GM12801 (cell line): Measurements from ENCODE around the gene DOC2A.

ENCODE experiments used
- TF ChIP-seq, protein P1 (sequence below): IDR thresholded peaks from one replicate; pipeline ENCODE4 v1.5.1; 2011; ENCODE audit warnings: control low read depth; ENCODE audit not compliant: insufficient read length; ENCODE audit errors: extremely low read depth

The DOC2A gene

DNA sequence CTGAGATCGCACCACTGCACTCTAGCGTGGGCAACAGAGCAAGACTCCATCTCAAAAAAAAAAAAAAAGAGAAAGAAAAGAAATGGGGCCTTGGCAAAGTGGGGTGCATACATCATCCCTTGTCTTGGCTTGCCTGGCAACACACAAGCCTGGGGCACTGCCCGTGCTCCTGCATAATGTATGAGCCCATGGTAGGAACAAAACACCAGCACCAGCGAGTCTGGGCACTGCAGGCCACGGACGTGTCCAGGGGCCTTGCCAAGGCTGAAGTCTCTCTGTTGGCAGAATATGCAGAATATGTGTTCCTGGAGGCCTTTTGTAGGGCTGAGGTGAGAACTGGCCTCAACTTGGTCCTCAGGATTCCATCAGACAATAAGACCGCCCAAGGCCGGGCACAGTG lies 39.0 kb upstream of the DOC2A start:
- TF ChIP-seq, protein P1, sequence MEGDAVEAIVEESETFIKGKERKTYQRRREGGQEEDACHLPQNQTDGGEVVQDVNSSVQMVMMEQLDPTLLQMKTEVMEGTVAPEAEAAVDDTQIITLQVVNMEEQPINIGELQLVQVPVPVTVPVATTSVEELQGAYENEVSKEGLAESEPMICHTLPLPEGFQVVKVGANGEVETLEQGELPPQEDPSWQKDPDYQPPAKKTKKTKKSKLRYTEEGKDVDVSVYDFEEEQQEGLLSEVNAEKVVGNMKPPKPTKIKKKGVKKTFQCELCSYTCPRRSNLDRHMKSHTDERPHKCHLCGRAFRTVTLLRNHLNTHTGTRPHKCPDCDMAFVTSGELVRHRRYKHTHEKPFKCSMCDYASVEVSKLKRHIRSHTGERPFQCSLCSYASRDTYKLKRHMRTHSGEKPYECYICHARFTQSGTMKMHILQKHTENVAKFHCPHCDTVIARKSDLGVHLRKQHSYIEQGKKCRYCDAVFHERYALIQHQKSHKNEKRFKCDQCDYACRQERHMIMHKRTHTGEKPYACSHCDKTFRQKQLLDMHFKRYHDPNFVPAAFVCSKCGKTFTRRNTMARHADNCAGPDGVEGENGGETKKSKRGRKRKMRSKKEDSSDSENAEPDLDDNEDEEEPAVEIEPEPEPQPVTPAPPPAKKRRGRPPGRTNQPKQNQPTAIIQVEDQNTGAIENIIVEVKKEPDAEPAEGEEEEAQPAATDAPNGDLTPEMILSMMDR: no peak

DNA sequence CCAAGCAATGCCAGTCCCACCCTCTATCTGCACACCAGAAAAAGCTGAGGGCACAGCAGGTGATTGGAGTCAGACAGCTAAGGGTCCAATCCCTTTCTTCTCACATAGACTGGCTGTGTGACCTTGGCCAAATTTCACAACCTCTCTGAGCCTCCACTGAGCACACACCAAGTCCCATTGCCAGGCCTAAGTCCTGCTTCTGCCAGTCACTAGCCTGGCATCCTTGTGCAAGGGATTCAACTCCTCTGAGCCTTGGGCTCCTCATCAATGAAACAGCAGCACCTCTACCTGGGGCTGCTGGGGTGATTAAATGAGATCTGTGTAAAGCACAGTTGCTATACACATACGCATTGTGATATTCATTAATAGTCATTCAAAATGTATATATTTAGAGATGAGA lies 35.8 kb upstream of the DOC2A start:
- TF ChIP-seq, protein P1: no peak

DNA sequence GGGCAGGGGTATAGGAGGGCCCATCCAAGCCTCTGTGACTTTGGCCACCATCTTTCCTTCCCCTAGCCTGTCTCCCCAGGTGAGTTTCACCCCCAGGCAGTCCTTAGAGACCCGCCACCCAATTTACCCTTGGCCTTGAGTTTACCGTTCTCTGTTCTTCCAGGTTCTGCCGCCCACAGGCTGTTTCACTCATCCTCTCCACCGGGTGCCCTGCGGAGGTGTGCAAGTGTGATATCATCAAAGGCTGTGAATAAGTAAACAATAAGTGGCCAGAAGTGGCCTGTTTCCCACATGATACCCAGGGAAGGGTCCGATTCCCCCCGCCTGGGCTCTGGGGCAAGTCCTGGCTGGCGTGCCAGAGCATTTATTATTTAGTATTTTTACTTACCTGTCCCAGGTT lies 35.4 kb upstream of the DOC2A start:
- TF ChIP-seq, protein P1: no peak

DNA sequence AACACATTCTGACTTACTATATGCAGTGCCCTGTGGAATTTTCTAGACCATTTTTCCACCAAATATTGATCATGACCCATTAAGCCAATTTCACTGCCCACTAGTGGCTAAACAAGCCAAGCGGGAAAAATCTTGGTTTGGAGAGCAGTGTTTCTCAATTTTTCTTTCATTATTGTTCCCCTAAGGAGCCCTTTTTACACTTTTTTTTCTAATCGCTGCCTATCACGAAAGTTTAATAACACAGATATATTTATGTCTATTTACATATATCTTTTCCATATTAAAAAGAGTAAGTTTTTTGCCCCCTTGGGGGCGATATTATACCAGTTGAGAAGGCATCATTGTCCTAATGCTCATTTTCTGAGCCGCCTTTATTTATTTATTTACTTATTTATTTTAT lies 31.0 kb upstream of the DOC2A start:
- TF ChIP-seq, protein P1: no peak

DNA sequence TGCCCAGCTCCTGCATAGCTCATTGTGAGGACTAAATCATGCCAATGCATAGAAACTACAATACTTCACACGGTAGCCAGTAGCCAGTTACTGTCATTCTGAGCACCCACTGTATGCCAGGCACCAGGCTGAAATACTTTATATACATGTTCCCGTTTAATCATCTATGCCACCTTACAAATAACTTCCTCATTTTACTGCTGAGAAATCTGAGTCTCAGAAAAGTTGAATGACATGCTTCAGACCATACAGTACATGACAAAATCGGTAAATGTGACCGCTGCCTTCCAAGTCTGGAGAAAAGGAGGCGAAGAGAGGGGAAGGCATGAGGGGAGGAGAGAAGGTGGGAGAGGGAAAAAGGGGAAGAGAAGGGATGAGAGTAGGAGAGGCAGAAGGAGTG lies 29.4 kb upstream of the DOC2A start:
- TF ChIP-seq, protein P1: no peak

DNA sequence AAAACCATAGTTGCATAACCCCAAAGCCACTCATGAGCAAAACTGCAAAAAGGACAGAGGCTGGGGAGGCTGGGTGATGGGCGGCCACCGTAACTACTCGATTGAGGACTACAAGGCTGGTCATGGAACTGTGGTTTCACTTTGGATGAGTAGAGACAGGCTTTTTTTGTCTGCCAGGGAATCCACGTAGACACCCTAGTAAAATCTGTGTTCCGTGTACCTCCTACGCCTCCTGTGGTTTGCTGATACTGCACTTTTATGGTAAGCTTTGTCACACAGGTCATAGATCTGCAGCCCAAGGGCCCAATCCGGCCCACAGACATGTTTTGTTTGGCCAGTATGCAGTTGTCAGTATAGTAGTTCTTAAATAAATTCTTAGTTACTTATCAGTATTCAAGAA lies 22.4 kb upstream of the DOC2A start:
- TF ChIP-seq, protein P1: no peak

DNA sequence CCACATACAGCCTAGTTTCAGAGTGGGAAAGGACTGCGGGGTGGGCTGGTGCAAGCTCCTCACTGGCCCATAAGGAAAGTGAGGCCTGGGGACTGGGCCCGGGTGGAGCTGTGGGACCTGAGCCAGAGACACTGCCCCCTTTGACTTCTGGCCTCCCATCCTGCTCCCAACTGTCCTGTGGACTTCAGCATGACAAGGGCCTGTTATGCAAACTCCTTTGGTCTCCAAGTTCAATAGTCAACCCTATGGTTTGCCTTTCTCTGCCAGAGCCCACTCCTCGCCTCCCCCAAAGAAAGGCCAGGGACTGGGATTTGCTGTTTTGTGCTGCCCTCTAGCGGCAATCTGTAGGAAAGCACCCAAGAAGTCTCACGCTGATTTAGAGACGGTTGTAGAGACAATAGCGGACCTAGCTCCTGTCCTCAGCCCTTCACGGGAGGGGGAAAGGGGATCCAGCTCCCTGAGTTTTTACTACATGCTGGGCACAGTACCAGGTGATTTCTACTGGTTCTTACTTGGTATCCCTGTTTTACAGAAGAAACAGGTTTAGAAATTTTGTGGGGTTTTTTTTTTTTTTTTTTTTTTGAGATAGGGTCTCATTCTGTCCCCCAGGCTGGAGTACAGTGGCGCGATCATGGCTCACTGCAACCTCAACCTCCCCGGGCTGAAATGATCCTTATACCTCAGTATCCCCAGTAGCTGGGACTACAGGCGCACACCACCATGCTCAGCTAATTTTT lies 21.4 kb upstream of the DOC2A start:
- TF ChIP-seq, protein P1: no peak
